Endothelial cell of umbilical vein (primary cell): ENCODE results near the gene COL15A1. TPM values are rescaled to one million over a fixed set of nuclear protein-coding genes. Genes with fewer than 3 reads are reported as not detected.

Source experiments
- BruUV-seq: library from RNA; stranded (reverse); fragments of 400-500 nt; replicated peaks from 2 replicates; lab custom pipeline; 2021; lab: Mats Ljungman, UMichigan
- CTCF ChIA-PET: fragments of 300-600, 350-600 bp; sonication (Branson Sonifier 250); formaldehyde crosslinking; loops from one replicate; lab custom pipeline; 2021; ENCODE audit warnings: antibody characterized with exemption, inconsistent platforms; lab: Charles Lee
- POLR2A ChIA-PET: fragments of 300-600, 350-600 bp; sonication (Branson Sonifier 250); formaldehyde crosslinking; loops from one replicate; lab custom pipeline; 2021; ENCODE audit warnings: antibody characterized with exemption, inconsistent platforms; lab: Charles Lee
- DNase-seq: peaks from one replicate; pipeline ENCODE4 v3.0.0-alpha.2; 2011; ENCODE audit warnings: low read depth, low spot score
- FAIRE-seq: peaks from 2 replicates; lab custom pipeline; 2011; peaks lifted over from hg19 to GRCh38; lab: Jason Lieb, UNC
- H2AFZ ChIP-seq: 2 replicates; pipeline ENCODE4 v1.6.0; 2012; ENCODE audit warnings: low read depth, low read length, control low read depth, inconsistent platforms
- H3K27ac ChIP-seq: 2 replicates; pipeline ENCODE4 v1.5.1; 2011; ENCODE audit warnings: low read depth, mild to moderate bottlenecking, control low read depth, low read length, moderate library complexity; ENCODE audit not compliant: insufficient read depth
- H3K27me3 ChIP-seq, 2 experiments: 2 replicates each; pipeline versions ENCODE4 v1.6.0 to v1.6.1; 2011; ENCODE audit warnings: low read length in 2 of 2, mixed read lengths in 1 of 2; ENCODE audit not compliant: control insufficient read depth in 2 of 2, insufficient read depth in 2 of 2
- H3K36me3 ChIP-seq, 2 experiments: 2 replicates in 1 of 2; 3 replicates in 1 of 2; pipeline ENCODE4 v1.5.1; 2011; ENCODE audit warnings: low read length in 2 of 2, mild to moderate bottlenecking in 1 of 2, moderate library complexity in 1 of 2; ENCODE audit not compliant: control insufficient read depth in 2 of 2, insufficient read depth in 2 of 2; ENCODE audit errors: extremely low read depth in 1 of 2
- H3K4me1 ChIP-seq: 3 replicates; pipeline ENCODE4 v1.5.1; 2011; ENCODE audit warnings: mild to moderate bottlenecking, low read length; ENCODE audit not compliant: control insufficient read depth, insufficient read depth; ENCODE audit errors: extremely low read depth
- H3K4me2 ChIP-seq: 2 replicates; pipeline ENCODE4 v1.6.1; 2011; ENCODE audit warnings: low read length, control low read depth, mixed read lengths; ENCODE audit not compliant: insufficient read depth
- H3K4me3 ChIP-seq, 3 experiments: fragments of 200-600 bp in 1 of 3; sonication (generic), shearing (Covaris generic) in 1 of 3; replicated peaks in 1 of 3; 2 replicates each; pipeline ENCODE4 v1.5.1; 2011 to 2016; ENCODE audit warnings: control low read depth in 3 of 3, low read length in 3 of 3, mild to moderate bottlenecking in 2 of 3, inconsistent platforms in 1 of 3, low read depth in 1 of 3, moderate library complexity in 1 of 3; ENCODE audit not compliant: insufficient read depth in 1 of 3
- H3K79me2 ChIP-seq: 2 replicates; pipeline ENCODE4 v1.6.0; 2012; ENCODE audit warnings: low read length, inconsistent platforms; ENCODE audit not compliant: control insufficient read depth, insufficient read depth
- H3K9ac ChIP-seq: replicated peaks from 2 replicates; pipeline ENCODE3; 2011; ENCODE audit warnings: low read length, control low read depth; ENCODE audit not compliant: insufficient read depth; ENCODE audit errors: extremely low read depth
- H3K9me1 ChIP-seq: replicated peaks from 3 replicates; pipeline ENCODE4 v1.6.0; 2011; ENCODE audit warnings: mild to moderate bottlenecking, low read length; ENCODE audit not compliant: control insufficient read depth, insufficient read depth; ENCODE audit errors: extremely low read depth
- H3K9me3 ChIP-seq: replicated peaks from 2 replicates; pipeline ENCODE4 v1.5.1; 2012; ENCODE audit warnings: low read length, inconsistent platforms; ENCODE audit not compliant: control insufficient read depth, insufficient read depth
- H4K20me1 ChIP-seq: replicated peaks from 2 replicates; pipeline ENCODE3; 2011; ENCODE audit warnings: mild to moderate bottlenecking, low read length; ENCODE audit not compliant: control insufficient read depth, insufficient read depth; ENCODE audit errors: extremely low read depth
- CTCF ChIP-seq, 2 donors: IDR thresholded peaks; 1 replicate in 1 of 2; 2 replicates in 1 of 2; pipeline ENCODE4 v1.5.1; 2011; ENCODE audit warnings: low read length in 2 of 2, mild to moderate bottlenecking in 2 of 2, moderate library complexity in 2 of 2, control low read depth in 1 of 2, inconsistent platforms in 1 of 2, low read depth in 1 of 2; ENCODE audit not compliant: insufficient read depth in 1 of 2; ENCODE audit errors: extremely low read depth in 1 of 2
- EZH2 ChIP-seq: IDR thresholded peaks from 2 replicates; pipeline ENCODE4 v1.6.1; 2012; ENCODE audit warnings: borderline replicate concordance, low read depth, mild to moderate bottlenecking, moderate library complexity, low read length, inconsistent platforms; ENCODE audit not compliant: severe bottlenecking
- FOS ChIP-seq: IDR thresholded peaks from 2 replicates; pipeline ENCODE4 v1.6.1; 2011; ENCODE audit warnings: mild to moderate bottlenecking, low read length, moderate library complexity, borderline replicate concordance; ENCODE audit not compliant: insufficient read depth
- GATA2 ChIP-seq: IDR thresholded peaks from 2 replicates; pipeline ENCODE4 v1.7.0; 2011; ENCODE audit warnings: low read depth, mild to moderate bottlenecking, moderate library complexity, mixed read lengths, low read length; ENCODE audit not compliant: insufficient read length, insufficient read depth
- JUN ChIP-seq: IDR thresholded peaks from 2 replicates; pipeline ENCODE4 v1.6.1; 2011; ENCODE audit warnings: borderline replicate concordance, low read depth; ENCODE audit not compliant: insufficient read length, insufficient read depth
- MYC ChIP-seq: IDR thresholded peaks from one replicate; pipeline ENCODE4 v1.6.1; 2011; ENCODE audit warnings: mild to moderate bottlenecking, low read depth, low read length
- POLR2A ChIP-seq: IDR thresholded peaks from 2 replicates; pipeline ENCODE4 v1.6.1; 2012; ENCODE audit warnings: low read depth, mild to moderate bottlenecking, control low read depth, low read length
- POLR2AphosphoS5 ChIP-seq: IDR thresholded peaks from 2 replicates; pipeline ENCODE4 v1.6.1; 2012; ENCODE audit warnings: low read depth, mild to moderate bottlenecking, control low read depth, low read length, moderate library complexity; ENCODE audit not compliant: insufficient read depth
- dilution Hi-C: fragments of 300-500 bp; cut with MboI; formaldehyde crosslinking; loops from one replicate; pipeline ENCODE4 v1.15.0; 2019; ENCODE audit warnings: low sequenced_read_pairs; ENCODE audit not compliant: extremely low pct_ligation_motif_present
- intact Hi-C: fragments of 100-400 bp; cut with micrococcal nuclease; formaldehyde crosslinking; loops from one replicate; pipeline ENCODE4 v1.10.0; 2022
- polyA plus RNA-seq, 4 experiments: library from polyadenylated mRNA; depleted of rRNA in 3 of 4; stranded (reverse) in 3 of 4; unstranded in 1 of 4; fragments of >200 nt; gene quantifications; 2 replicates each; pipeline versions ENCODE4 v1.2.1 to v1.2.3, GENCODE V29; 2011 to 2012; ENCODE audit warnings: missing spikeins in 1 of 4
- total RNA-seq: library from RNA; stranded (reverse); gene quantifications from 2 replicates; pipeline ENCODE4 v1.2.3, GENCODE V29; 2021
- TF ChIP-seq, protein P1 (sequence below): IDR thresholded peaks from 2 replicates; pipeline ENCODE4 v1.6.1; 2011; ENCODE audit not compliant: insufficient read depth, insufficient read length

The COL15A1 gene
- total and polyA plus RNA-seq, 2 donors (not counting 3 experiments of a cell fraction or from before 2014, with no cell fraction given): not detected

DNA sequence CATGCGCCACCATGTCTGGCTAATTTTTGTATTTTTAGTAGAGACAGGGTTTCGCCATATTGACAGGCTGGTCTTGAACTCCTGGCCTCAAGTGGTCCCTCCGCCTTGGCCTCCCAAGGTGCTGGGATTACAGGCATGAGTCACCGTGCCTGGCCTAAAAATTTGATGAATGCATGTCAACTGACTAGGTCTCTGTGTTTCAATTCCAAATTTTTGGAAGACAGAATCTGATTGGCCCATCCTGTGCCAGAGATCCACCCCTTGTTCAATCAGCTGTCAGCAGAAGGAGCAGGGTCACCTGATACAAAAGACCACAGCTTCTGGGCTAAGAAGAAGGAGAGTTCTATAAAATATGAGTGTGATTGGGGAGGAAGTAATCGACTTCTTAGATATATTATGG lies 43.5 kb upstream of the COL15A1 start:
- Histone ChIP-seq H3K4me1 (no peaks in the 10 kb centered on the region), H3K27me3 (peaks cover 2% of the 10 kb centered on the region in 2 experiments), H3K9me1 (no peaks in the 10 kb centered on the region), H3K9me3 (no peaks in the 10 kb centered on the region), H3K4me3 (no peak overlapping the region), H3K27ac (no peak overlapping the region), H3K36me3 (no peaks in the 10 kb centered on the region), H3K4me2 (no peak overlapping the region), H3K9ac (no peak overlapping the region), H2AFZ (no peak overlapping the region), H3K79me2 (no peaks in the 10 kb centered on the region), H4K20me1 (no peaks in the 10 kb centered on the region)
- intact Hi-C loops: no loop called here
- ChIA-PET CTCF (interaction anchor here (1.0 to 1.2 kb wide), 2 partner anchors 13 to 74 kb away, joined by 3 read pairs; no protein-coding TSS in a partner anchor), POLR2A (no interaction called here)
- DNase-seq: no peak
- no TSS peak for BruUV-seq
- no peak for FAIRE-seq
- dilution Hi-C loops: no loop called here
- TF ChIP-seq MYC: no peak
- no peak for TF ChIP-seq POLR2A
- TF ChIP-seq, protein P1, sequence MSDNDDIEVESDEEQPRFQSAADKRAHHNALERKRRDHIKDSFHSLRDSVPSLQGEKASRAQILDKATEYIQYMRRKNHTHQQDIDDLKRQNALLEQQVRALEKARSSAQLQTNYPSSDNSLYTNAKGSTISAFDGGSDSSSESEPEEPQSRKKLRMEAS: no peak
- TF ChIP-seq FOS: no peak
- TF ChIP-seq GATA2: no peak
- no peak for TF ChIP-seq POLR2AphosphoS5
- no peak for TF ChIP-seq EZH2
- TF ChIP-seq CTCF (IDR thresholded peaks at IDR 0.05; ENCODE audit: extremely low read depth in 1 of 2, insufficient read depth in 1 of 2, low read depth in 1 of 2, low read length in 2 of 2): no peak
- TF ChIP-seq JUN: no peak
